GM12874 (cell line): ENCODE results near the gene TFF3.

Source experiments
- TF ChIP-seq, protein P1 (sequence below): IDR thresholded peaks from 2 replicates; pipeline ENCODE4 v1.5.1; 2011; ENCODE audit warnings: low read depth, mild to moderate bottlenecking, control low read depth, low read length, moderate library complexity; ENCODE audit not compliant: insufficient read depth

The TFF3 gene

DNA sequence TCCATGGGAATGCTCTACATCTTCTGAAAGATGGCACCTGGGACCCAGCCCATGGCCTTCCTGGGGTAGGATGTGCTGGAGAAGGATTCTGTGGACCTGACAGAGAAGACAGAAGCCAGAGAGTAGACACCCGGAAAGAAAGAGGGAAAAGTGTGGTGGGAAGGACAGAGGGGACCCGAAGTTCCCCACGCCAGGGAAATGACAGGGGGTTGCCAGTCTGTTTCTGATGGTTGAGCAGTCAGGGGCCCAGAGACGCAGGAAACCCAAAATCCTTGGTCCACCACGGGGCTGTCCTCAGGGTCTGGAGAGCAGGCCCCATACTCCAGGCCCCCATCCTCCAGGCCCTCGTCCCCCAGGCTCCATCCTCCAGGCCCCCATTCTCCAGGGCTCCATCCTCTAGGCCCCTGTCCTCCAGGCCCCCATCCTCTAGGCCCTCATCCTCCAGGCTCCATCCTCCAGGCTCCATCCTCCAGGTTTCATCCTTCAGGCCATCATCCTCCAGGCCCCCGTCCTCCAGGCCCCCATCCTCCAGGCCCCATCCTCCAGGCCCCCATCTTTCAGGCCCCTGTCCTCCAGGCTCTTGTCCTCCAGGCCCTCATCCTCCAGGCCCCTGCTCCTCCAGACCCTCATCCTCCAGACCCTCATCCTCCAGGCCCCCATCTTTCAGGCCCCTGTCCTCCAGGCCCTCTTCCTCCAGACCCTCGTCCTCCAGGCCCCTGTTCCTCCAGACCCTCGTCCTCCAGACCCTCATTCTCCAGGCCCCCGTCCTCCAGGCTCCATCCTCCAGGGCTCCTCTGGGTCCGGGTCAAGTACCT, 36.6 kb upstream of the TFF3 start:
- TF ChIP-seq, protein P1, sequence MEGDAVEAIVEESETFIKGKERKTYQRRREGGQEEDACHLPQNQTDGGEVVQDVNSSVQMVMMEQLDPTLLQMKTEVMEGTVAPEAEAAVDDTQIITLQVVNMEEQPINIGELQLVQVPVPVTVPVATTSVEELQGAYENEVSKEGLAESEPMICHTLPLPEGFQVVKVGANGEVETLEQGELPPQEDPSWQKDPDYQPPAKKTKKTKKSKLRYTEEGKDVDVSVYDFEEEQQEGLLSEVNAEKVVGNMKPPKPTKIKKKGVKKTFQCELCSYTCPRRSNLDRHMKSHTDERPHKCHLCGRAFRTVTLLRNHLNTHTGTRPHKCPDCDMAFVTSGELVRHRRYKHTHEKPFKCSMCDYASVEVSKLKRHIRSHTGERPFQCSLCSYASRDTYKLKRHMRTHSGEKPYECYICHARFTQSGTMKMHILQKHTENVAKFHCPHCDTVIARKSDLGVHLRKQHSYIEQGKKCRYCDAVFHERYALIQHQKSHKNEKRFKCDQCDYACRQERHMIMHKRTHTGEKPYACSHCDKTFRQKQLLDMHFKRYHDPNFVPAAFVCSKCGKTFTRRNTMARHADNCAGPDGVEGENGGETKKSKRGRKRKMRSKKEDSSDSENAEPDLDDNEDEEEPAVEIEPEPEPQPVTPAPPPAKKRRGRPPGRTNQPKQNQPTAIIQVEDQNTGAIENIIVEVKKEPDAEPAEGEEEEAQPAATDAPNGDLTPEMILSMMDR = no peak

DNA sequence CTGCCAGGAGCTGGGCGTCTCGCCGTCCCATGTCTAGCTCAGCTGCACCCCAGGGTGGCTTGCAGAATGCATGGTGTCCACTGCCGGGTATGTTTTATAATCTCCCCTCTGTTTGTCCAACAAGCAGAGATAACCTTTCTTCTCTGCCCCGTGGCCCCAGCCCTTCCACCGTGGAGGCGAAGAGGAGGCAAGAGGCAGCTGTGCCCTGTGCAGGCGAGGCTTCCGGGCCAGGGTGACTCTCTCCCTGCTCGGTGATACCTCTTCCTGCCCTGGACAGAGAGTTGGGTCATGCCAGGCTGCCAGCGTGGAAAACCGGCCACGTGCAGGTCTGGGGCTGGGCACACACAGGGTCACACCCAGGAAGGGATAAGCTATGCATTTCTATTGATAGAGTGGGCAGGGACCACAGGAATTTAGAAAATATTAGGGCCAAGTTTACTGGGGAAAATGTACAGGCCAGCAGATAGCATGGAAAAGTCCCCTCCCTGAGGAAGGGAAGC, 35.8 kb upstream of the TFF3 start, which contains the start of gene TFF2:
TFF2 (minus strand) TSS at position 68 of the 500 bp plus-strand sequence; CDS start at position 31, 37 bp downstream.
- TF ChIP-seq, protein P1 = no peak

DNA sequence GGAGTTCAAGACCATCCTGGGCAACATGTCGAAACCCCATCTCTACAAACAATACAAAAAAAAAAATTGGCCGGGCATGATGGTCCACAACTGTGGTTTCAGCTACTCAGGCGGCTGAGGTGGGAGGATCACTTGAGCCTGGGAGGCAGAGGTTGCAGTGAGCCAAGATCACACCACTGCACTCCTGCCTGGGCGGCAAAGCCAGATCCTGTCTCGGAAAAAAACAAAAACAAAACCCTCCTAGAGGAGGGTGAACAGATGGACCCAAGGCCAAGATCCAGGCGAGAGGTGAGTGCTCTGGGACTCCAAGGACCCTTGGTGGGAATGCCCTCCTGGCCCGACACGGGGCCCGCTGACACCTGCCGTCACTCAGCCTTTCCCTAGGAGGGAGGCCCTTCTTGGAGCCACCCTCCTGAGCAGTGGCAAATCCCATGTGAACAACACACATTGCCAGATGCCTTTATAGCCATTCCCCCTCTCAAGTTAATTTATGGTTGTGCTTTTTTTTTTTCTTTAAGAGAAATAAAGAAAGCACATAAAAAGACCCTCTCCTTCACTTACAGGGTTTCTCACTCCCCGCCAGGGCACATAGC, 35.2 kb upstream of the TFF3 start:
- TF ChIP-seq, protein P1 = no peak

DNA sequence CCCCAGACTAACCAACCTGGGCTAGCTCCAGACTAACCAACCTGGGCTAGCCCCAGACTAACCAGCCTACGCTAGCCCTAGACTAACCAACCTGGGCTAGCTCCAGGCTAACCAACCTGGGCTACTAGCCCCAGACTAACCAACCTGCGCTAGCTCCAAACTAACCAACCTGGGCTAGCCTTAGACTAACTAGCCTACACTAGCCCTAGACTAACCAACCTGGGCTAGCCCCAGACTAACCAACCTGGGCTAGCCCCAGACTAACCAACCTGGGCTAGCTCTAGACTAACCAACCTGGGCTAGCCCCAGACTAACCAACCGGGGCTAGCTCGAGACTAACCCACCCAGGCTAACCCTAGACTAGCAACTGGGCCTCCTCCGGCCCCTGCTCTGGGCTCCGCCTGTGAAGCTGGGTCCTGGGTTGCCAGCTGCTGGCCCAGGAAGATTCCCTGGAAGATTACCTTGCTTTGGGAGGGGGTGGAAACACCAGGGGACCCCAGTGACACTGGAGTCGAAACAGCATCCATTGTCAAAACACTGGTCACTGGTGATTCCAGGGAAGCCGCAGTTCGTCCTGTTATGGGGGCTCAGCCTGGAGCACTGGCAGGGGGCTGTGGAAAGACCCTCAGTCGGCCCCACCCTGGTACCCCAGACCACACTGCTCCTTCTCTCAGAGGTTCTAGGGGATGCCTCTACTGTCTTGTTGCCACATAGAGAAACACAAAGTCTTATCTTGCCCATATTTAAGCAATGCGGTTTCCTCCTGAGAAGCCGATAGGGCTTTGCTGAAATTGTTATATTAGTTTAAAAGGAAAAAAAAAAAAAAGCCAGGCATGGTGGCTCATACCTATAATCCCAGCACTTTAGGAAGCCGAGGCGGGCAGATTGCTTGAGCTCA, 34.5 kb upstream of the TFF3 start:
- TF ChIP-seq, protein P1 = no peak

DNA sequence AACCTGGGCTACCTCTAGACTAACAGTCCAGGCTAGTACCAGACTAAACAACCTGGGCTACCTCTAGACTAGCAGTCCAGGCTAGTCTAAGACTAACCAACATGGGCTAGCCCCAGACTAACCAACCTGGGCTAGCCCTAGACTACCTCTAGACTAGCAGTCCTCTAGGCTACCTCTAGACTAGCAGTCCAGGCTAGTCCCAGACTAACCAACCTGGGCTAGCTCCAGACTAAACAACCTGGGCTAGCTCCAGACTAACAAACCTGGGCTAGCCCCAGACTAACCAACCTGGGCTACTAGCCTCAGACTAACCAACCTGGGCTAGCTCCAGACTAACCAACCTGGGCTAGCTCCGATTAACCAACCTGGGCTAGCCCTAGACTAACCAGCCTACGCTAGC, 33.6 kb upstream of the TFF3 start:
- TF ChIP-seq, protein P1 = no peak

DNA sequence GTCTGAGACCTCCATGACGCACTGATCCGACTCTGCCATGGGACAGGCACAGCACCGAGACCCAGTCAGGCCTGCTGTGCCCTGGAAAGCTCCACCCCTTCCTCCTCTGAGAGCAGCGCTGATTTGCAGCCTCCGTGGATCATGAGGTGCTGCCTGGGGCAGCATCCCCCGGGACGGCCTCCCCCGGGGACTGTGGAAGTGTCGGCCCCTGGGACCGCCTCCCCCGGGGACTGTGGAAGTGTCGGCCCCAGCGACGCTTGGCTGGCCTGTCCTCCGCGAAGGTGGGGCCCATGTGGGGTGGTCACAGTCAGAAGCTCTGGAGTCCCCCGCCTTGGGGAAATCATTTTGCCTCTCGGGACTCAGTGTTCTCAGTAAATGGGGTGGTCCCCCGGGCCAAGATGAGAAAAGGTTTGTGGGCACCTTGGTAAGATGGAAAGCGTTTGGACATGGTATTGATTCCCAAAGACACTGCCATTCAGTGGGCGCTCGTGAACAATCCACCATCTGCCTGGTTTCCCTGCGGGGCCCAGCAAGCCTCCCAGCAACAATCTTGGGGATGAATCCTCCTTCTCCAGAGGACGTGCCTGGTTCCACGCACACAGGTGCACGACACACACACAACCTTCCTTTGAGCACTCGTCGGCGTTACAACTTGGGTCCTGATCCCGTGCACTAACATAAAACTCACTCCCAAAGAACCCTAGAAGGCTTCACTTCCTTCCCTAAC, 32.6 kb upstream of the TFF3 start:
- TF ChIP-seq, protein P1 = no peak
